ENCODE results near the gene MYO1F.

DNA sequence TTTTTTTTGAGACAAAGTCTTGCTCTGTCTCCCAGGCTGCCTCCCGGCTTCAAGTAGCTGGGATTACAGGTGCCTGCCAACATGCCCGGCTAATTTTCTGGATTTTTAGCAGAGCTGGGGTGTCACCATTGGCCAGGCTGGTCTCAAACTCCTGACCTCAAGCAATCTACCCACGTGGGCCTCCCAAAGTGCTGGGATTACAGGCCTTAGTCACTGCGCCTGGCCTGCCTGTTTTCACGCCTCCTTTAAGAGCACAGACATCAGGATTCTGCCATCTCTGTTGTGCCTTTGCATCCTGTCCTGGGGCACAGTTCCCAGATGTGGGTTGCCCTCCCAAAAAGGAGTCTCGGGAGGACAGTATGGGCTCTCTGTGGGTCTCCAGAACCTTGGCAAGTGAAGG is 72.3 kb downstream of the MYO1F start:
- TF ChIP-seq, protein P1, sequence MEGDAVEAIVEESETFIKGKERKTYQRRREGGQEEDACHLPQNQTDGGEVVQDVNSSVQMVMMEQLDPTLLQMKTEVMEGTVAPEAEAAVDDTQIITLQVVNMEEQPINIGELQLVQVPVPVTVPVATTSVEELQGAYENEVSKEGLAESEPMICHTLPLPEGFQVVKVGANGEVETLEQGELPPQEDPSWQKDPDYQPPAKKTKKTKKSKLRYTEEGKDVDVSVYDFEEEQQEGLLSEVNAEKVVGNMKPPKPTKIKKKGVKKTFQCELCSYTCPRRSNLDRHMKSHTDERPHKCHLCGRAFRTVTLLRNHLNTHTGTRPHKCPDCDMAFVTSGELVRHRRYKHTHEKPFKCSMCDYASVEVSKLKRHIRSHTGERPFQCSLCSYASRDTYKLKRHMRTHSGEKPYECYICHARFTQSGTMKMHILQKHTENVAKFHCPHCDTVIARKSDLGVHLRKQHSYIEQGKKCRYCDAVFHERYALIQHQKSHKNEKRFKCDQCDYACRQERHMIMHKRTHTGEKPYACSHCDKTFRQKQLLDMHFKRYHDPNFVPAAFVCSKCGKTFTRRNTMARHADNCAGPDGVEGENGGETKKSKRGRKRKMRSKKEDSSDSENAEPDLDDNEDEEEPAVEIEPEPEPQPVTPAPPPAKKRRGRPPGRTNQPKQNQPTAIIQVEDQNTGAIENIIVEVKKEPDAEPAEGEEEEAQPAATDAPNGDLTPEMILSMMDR (IDR thresholded peaks at IDR 0.05): no peak
- TF ChIP-seq EZH2 (IDR thresholded peaks at IDR 0.05; ENCODE audit: borderline replicate concordance, insufficient read depth, low read depth, low read length, poor library complexity, severe bottlenecking): no peak

Measured in B cell (primary cell).